Inferior parietal cortex (tissue), 1 donor: ENCODE data around the gene KCTD7.
"Not testable (repeated sequence)": the region's sequence is repeated elsewhere in the genome, so short reads cannot be mapped to it uniquely, and the experiment has no call there.

Experiments used
- DNase-seq: peaks from one replicate; pipeline ENCODE4 v3.0.0-alpha.2; 2016; ENCODE audit errors: extremely low spot score

KCTD7 gene

DNA sequence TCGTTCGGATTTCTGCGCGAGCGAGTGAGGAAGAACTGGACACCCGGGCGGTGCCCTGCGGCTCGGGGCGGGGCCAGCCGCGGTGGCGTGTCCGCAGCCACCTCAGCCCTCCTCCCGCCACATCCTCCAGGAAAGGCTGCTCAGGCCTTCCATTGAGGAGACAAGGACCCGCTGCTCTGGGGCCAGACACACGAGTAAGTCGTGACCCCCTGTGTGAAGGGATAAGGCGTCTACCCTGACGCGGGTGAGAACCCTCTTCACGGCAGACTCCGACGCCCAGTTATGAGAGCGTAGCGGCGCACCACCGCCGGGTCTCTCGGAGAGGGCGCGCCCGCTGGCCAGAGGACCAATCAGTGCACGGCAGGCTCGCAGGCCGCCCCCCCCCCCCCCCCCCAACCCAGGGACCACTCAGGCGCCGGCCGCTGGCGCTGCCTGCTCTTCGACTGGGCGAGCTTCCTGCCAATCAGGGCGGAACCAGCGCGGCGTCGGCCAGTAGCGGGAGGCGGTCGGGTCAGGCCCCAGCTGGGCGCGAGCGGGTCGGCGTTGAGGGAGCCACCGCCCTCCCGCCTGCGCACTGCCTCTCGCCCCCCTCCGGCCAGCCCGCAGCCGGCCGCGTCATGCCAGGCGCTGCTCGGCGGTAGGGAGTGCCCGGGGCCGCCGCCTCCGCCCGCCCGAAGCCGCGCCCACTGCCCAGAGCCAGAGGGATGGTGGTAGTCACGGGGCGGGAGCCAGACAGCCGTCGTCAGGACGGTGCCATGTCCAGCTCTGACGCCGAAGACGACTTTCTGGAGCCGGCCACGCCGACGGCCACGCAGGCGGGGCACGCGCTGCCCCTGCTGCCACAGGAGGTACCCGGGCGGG is at the start of gene KCTD7:
TSS of gene KCTD7 (plus strand) at position 521 of the 861 bp plus-strand sequence. CDS start at position 705, 184 bp downstream.
- peak; percentile 93 for DNase-seq

DNA sequence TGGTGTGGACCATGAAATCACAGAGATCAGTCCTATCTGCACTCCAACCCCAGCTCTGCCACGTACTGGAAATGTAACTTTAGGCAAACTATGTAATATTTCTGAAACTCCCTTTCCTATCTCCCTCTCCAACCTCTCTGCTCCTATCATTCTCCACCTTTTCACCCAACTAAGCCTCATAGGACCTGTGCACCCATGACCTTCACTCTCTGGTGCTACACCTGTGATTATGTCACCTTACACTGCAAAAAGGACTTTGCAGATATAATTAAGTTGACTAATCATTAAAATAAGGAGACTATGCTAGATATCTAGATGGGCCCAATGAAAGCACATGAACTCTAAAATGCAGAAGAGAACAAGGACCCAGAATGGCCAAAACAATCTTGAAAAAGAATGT is 48.3 kb upstream of the KCTD7 start:
- DNase-seq, result not testable (repeated sequence)

DNA sequence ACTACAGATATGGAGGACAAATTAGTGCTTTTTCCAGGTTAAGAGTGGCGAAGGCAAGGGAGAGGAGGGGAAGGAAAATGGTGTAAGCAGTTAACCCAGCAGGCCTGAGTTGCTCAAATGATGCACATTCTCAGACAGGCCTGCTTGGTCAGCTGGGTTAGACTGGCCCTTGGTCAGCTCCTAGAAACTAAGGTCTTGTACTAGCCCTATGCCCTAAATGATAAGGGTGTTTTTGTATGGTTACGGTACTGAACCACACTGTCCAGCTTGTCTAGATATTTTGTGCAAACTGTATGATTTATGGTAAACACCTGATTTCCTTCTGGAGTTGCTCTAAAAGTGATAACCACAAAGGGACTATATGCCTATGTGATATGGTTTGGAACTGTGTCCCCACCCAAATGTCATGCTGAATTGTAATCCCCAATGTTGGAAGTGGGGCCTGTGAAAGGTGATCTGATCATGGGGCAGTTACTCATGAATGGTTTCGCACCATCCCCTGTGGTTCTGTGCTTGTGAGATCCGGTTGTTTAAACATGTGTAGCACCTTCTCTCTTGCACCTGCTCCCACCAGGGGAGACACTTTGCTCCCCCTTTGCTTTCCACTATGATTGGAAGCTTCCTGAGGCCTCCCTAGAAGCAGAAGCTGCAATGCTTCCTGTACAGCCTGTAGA is 45.7 kb upstream of the KCTD7 start:
- not testable (repeated sequence) for DNase-seq

DNA sequence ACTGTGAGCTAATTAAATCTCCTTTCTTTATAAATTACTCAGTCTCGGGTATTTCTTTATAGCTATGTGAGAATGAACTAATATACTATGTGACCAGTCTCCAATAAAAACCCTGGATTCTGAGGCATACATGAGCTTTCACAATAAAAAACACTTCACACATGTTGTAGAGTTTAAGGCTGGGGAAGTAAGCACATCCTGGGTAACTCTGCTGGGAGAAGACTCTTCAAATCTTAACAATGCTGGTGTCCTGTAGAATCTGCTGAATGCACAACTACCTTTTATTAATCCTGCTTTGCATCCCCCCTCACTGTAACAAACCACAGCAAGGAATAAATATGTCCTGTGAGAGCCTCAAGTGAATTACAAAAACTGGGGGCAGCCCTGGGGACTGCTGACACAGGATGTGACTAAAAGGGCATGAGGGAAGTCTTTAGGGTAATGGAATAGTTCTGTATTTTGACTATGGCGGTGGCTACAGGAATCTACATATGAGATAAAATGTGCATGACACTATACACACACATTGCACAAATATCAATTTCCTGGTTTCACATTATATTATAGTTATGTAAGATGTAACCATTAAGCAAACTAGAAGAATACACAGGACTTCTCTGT is 45.1 kb upstream of the KCTD7 start:
- DNase-seq, result no peak

DNA sequence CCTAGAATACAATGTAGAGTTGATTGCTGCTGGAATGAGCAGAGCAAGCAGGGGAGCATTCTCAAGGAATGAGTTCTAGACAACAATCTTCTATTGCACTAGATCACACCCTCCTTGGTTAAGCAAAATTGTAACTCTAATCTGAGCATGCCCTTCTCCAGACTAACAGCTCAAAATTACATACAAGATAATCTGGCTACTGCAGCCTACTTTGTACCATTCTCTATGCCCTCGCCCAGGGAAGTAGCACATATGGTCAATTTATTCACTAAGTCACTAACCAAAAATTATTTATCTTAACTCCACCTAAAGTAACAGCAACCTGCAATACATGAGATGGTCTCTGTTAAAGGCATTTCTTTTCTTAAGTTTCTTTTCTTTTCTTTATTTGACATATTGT is 42.5 kb upstream of the KCTD7 start:
- no peak for DNase-seq

DNA sequence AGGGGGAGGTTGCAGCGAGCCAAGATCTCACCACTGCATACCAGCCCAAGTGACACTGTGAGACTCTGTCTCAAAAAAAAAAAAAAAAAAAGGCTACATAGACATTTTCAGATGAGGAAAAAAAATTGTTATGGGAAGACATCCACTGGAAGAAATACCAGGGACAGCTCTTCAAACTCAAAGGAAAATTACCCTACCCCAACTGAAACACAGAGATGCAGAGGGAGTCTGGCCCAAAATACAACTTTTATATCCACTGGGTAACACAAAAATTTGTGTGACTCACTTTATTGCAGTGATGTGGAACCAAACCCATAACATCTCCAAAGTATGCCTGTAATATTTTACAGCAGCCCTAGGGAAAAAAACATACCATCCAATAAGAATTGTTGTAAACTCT is 40.5 kb upstream of the KCTD7 start:
- not testable (repeated sequence) for DNase-seq

DNA sequence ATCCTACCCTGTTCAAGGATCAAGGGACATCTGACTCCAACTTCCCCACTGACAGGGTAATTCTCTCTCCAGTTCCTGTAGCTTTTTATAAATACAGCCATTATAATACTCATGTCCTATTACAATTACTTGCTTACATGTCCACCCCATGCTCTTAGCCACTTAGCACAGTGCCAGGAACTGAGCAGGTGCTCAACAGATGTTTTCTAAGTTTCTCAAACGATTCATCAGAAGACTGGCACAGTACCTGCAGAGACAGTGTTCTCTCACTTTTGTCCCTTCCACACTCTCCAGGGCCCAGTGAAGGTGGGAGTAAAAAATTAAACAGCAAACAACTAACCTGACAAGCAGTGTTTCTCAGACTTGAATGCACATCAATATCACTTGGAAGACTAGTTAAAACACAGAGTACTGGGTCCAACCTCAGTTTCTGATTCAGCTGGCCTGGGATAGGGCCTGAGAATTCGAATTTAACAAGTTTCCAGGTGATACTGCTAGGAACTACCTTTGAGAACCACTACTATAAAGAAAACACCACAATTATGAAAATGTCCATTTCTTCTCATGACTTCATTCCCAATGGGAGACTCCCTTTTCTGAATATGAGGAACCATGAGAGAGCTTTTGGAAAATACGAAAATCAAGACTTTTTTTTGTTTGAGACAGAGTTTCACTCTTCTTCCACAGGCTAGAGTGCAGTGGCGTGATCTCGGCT is 39.7 kb upstream of the KCTD7 start:
- not testable (repeated sequence) for DNase-seq

DNA sequence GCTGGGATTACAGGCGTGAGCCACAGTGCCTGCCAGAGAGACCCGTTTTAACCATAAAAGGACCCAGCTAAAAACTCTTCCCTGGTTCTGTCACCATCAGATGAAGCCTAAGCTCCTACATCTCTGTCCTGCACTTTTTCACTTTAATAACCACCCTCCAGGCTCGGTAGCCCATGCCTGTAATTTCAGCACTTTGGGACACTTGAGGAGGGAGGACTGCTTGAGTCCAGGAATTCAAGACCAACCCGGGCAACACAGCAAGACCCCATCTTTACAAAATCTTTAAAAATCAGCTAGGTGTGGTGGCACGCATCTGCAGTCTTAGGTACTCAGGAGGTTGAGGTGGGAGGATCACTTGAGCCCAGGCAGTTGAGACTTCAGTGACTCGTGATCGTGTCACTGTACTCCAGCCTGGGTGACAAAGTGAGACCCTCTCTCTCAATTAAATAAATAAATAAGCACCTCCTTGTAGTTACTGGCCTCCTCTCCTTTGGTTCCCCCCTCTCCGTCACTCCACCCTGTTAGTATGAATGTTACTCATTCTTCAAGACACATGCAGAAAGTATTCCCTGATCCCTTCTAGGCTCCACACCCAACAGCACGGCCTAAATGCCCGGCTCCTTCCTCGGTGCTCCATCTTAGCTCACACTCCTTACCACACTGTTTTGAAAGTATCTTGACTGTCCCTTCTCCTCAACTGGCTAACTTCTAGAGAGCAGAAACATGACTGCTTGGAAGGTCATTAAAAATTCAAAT is 38.2 kb upstream of the KCTD7 start:
- DNase-seq, result not testable (repeated sequence)

DNA sequence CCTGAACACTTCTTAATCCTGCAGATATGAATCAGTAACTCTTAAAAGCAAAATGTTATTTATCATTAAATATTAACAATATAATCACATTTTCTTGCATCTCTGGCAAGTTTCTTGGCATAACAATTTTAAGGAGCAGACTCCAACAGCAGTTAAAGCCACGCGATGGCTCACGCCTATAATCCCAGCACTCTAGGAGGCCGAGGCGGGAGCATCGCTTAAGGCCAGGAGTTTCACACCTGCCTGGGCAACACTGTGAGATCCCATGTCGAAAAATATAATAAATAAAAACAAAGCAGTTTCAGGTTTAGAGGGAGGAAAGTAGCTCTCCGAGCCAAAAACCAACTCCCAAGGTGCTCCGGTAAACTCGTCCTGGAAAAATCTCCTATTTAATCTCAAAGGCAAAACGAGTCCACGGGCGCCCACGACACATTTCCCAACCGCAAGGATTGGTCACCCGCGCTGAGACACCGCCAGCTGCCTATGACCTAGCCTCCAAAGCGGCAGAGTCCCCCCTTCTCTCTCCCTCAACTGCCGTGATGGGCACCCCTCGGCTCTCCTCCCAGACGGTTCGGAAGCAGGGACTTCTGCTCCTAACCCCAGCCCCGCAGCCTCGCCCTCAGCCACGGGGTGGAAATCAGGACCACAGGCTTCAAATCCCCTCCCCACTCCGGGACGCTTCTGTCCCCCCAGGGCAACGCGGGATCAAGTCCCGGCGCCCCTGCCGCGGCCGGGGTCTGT is 37.5 kb upstream of the KCTD7 start:
- not testable (repeated sequence) for DNase-seq

DNA sequence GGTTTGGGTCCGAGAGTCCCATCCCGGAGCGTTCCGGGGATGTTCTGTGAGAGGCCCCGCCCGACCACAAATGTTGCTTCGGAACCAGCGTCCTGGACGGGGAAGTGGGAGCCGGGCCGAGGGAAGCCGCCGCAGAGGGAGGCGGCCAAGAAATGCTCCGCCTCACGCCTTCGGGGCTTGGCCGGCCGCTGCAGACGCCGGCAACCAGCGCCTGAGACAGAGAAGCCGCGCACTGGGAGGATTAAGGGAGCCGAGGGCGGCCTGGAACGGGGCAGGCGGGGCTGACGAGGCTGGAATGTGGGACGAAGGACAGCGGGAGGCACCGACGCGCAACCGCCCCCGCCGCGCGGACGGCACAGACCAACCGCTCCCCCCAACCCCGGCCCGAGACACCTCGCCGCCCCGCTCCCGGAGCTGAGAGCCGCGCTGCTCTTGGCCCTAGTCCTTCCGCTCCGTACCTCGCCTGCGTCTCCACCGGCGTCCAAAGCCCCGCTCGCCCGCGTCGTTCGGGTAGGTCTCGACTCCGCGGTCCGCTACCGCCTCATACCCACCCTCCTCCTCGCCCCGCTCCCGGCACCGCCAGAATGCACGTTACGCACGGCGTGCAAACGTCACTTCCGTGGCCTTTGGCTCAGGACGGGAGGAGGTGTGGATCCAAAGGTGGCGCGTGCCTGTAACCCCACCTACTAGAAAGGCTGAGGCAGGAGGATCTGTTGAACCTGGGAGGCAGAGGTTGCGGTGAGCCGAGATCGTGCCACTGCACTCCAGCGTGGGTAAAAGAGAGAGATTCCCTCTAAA is 36.7 kb upstream of the KCTD7 start:
- DNase-seq, result peak; percentile 95

DNA sequence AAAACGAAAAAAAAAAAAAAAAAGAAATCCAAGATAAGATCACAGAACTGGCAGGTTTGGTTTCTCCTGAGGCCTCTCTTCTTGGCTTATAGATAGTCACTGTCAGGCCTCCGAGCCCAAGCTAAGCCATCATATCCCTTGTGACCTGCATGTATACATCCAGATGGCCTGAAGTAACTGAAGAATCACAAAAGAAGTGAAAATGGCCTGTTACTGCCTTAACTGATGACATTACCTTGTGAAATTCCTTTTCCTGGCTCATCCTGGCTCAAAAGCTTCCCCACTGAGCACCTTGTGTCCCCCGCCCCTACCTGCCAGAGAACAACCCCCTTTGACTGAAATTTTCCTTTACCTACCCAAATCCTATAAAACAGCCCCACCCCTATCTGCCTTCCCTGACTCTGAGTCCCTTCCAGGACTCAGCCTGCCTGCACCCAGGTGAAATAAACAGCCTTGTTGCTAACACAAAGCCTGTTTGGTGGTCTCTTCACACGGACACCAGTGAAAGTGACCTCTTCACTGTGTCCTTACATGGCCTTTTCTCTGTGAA is 36.0 kb upstream of the KCTD7 start:
- DNase-seq, result not testable (repeated sequence)

DNA sequence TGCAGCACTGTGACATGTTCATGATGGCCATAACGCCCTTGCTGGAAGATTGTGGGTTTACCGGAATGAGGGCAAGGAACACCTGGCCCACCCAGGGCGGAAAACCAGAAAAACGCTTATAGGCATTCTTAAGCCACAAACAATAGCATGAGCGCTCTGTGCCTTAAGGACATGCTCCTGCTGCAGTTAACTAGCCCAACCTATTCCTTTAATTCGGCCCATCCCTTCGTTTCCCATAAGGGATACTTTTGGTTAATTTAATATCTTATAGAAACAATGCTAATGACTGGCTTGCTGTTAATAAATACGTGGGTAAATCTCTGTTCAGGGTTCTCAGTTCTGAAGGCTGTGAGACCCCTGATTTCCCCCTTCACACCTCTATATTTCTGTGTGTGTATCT is 34.6 kb upstream of the KCTD7 start:
- DNase-seq, result not testable (repeated sequence)

DNA sequence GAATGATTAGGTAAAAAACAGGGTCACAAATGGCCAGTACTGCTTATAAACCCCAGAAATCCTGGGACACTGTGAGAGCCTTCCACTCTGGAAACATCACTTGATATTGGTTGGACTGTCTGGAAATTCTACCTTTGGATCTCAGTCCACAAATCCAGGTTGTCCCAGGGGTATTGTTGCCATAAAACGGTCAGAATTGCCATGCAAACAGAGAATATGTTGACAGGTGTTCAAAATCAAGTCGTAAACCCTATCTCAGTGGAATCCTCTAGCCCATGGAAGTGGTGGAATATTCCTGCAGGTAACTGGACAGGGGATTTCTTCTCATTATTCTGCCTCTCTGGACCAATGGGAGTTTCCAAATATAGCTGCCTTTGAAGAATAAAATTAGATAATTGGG is 31.2 kb upstream of the KCTD7 start:
- no peak for DNase-seq

DNA sequence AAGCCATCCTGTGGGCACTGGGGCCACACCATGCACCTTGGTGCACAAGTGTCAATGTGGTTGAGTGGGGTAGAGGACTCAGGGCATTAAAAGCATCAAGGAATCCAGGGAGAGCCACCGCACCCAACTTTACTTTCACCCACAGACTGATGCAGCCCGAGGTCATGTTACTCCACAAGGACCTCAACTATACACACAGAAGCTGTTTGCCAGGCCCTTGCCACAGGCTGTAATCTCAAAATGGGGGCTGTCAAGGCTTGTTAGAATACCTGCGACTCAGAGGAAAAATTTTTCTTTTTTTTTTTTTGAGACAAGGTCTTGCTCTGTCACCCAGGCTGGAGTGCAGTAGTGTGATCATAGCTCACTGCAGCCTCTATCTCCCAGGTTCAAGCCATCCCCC is 26.5 kb upstream of the KCTD7 start:
- no peak for DNase-seq

DNA sequence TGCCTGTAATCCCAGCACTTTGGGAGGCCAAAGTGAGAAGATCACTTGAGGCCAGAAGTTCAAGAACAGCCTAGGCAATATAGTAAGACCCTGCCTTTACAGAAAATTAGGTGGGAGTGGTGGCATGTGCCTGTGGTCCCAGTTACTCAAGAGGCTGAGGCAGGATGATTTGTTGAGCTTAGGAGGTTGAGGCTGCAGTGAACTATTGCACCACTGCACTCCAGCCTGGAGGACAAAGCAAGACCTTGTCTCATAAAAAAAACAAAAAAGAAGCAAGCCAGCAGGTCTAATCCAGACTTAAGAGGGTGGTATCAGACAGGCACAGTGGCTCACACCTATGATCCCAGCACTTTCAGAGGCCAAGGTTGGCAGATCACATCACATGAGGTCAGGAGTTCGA is 24.5 kb upstream of the KCTD7 start:
- DNase-seq, result no peak

DNA sequence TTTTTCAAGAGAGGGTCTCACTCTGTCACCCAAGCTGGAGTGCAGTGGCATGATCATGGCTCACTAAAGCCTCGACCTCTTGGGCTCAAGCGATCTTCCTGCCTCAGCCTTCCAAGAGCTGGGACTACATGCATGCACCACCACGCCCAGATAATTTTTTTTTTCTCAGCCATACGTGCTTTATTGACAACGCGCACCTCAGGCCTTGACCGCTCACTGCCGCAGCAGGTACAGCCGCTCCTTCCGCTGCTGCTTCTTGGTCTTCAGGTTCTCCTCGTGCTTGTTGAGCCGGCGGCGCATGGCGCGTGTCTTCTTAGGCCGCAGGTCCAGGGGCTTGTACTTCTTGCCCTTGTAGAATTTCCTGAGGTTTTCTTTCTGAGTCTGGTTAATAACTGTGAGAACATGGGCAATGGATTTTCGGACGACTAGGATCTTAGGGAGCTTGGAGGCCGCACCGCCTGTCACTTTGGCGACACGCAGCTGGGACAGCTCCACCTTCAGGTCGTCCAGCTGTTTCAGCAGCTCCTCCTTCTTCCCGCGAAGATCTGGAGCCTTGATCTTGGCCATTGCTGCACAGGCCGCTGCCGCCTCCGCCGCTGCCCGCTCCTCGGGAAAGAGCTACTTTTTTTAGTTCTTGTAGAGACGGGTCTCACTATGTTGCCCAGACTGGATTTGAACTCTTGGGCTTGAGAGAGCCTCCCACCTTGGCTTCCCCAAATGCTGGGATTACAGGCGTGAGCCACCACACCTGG is 22.0 kb upstream of the KCTD7 start:
- not testable (repeated sequence) for DNase-seq

DNA sequence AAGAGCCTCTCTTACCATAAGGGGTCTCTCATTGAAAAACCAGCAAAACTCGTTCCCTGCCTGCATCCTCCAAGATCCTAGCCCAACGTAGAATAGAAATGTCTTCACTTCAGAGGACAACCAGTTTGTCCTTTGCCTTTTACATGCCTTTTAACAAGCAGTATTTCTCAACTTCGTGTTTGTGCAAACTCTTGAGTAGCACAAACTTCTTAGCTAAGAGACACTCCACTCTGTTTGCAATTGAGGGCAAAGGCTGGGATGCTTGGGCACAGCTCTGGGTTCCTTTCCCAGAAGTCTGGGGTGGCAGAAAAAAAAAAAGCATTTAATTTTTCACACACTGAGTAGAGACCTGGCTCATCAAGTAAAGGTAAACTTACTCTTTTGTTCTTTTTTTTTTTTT is 19.5 kb upstream of the KCTD7 start:
- DNase-seq, result no peak

DNA sequence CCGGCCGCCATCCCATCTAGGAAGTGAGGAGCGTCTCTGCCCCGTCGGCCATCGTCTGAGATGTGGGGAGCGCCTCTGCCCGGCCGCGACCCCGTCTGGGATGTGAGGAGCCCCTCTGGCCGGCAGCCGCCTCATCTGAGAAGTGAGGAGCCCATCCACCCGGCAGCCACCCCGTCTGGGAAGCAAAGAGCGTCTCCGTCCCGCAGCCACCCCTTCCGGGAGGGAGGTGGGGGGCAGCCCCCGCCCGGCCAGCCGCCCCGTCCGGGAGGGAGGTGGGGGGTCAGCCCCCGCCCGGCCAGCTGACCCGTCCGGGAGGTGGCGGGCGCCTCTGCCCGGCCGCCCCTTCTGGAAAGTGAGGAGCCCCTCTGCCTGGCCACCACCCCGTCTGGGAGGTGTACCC is 14.1 kb upstream of the KCTD7 start:
- DNase-seq, result not testable (repeated sequence)

DNA sequence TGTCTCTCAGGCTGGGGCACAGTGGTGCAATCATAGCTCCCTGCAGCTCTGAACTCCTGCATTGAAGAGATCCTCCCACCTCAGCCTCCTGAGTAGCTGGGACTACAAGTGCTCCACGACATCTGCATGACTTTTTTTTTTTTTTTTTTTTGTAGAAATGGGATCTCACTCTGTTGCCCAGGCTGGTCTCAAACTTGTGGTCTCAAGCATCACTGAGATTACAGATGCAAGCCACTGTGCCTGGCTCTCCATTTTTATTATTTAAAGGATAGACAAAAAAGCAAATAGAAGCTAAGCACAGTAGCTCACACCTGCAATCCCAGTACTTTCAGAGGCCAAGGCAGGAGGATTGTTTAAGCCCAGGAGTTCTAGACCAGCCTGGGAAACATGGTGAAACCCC is 13.0 kb upstream of the KCTD7 start:
- DNase-seq, result no peak
